Measurements from ENCODE around the gene CAPNS2. TPM values are rescaled to one million over a fixed set of nuclear protein-coding genes. Genes with fewer than 3 reads are reported as not detected.

CAPNS2 gene
- total RNA-seq, 1 donor from 2014 or later = 33.9 TPM

DNA sequence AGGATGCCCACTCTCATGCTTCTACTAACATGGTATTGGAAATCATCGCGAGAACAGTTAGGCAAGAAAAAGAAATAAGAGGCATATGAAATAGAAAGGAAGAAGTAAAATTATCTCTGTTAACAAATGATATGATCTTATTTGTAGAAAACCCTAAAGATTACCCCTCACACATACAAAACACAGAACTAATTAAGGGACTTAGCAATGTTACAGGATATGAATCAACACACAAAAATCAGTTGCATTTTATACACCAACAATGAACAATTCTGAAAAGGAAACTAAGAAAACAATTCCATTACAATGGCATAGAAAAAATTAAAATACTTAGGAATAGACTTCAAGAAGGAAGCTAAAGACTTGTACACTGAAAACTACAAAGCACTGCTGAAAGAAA, 2.7 kb upstream of the CAPNS2 start:
- peaks cover 18% of the 10 kb centered on the region for H3K4me1 ChIP-seq
- no peaks in the 10 kb centered on the region for H3K36me3 ChIP-seq
- TF ChIP-seq, protein P1, sequence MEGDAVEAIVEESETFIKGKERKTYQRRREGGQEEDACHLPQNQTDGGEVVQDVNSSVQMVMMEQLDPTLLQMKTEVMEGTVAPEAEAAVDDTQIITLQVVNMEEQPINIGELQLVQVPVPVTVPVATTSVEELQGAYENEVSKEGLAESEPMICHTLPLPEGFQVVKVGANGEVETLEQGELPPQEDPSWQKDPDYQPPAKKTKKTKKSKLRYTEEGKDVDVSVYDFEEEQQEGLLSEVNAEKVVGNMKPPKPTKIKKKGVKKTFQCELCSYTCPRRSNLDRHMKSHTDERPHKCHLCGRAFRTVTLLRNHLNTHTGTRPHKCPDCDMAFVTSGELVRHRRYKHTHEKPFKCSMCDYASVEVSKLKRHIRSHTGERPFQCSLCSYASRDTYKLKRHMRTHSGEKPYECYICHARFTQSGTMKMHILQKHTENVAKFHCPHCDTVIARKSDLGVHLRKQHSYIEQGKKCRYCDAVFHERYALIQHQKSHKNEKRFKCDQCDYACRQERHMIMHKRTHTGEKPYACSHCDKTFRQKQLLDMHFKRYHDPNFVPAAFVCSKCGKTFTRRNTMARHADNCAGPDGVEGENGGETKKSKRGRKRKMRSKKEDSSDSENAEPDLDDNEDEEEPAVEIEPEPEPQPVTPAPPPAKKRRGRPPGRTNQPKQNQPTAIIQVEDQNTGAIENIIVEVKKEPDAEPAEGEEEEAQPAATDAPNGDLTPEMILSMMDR (IDR thresholded peaks at IDR 0.05) = no peak
- TF ChIP-seq POLR2A (IDR thresholded peaks at IDR 0.05) (no peak), POLR2AphosphoS5 (IDR thresholded peaks at IDR 0.05; ENCODE audit: insufficient read depth in 1 of 2, low read depth in 1 of 2) (no peak)
- no peaks in the 10 kb centered on the region for H3K9me3 ChIP-seq
- DNase-seq (ENCODE audit: extremely low spot score in 2 of 2) = no peak
- H3K4me3 ChIP-seq = no peak overlapping the region
- intact Hi-C loops (cut with DNase I) = no loop called here
- no peaks in the 10 kb centered on the region for H3K27me3 ChIP-seq
- no peak overlapping the region for H3K27ac ChIP-seq

DNA sequence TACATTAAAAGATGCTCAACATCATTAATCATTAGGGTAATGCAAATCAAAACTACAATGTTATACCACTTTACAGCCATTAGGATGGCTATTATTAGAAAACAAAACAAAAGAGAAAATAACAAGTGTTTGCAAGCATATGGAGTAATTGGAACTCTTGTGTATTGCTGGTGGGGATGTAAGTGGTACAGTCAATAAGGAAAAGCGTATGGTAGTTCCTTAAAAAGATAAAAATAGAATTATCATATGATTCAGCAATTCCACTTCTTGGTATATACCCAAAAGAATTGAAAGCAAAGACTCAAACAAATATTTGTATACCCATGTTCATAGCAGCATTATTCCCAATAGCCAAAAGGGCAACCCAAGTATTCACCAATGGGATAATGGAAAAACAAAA, 1.4 kb upstream of the CAPNS2 start:
- no peak for TF ChIP-seq POLR2AphosphoS5 (IDR thresholded peaks at IDR 0.05; ENCODE audit: insufficient read depth in 1 of 2, low read depth in 1 of 2)

DNA sequence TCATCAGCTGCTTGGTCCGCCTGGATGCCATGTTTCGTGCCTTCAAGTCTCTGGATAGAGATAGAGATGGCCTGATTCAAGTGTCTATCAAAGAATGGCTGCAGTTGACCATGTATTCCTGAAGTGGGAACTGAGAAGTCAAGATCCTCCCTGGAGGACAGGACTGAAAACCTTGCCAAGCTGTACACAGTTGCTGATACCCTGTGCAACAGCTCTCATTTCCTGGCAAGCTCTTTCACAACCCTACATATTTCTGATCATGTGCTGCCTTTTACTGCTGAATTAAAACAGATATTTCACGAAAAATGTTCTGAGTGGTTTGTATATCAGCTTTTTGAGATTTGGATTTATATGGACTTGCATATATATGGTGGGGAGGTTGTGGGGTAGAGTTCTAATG, 898 bp downstream of the CAPNS2 start:
- Histone ChIP-seq H3K36me3 (no peaks in the 10 kb centered on the region), H3K9me3 (no peaks in the 10 kb centered on the region), H3K27ac (peak overlapping the region; percentile 9), H3K4me1 (peaks cover 14% of the 10 kb centered on the region), H3K27me3 (no peaks in the 10 kb centered on the region), H3K4me3 (peak overlapping the region in 1 of 2 donors; percentile 34)
- TF ChIP-seq, protein P1 (IDR thresholded peaks at IDR 0.05) = no peak
- TF ChIP-seq POLR2A (IDR thresholded peaks at IDR 0.05) = no peak
- DNase-seq (ENCODE audit: extremely low spot score in 2 of 2) = no peak
- intact Hi-C loops (cut with DNase I) = no loop called here

More for the DNA sequence above, 1.4 kb upstream of the CAPNS2 start:
- Histone ChIP-seq H3K4me3 (no peak overlapping the region), H3K36me3 (no peaks in the 10 kb centered on the region), H3K27me3 (no peaks in the 10 kb centered on the region), H3K4me1 (peaks cover 18% of the 10 kb centered on the region), H3K27ac (no peak overlapping the region), H3K9me3 (no peaks in the 10 kb centered on the region)
- intact Hi-C loops (cut with DNase I) = no loop called here
- no peak for DNase-seq (ENCODE audit: extremely low spot score in 2 of 2)

DNA sequence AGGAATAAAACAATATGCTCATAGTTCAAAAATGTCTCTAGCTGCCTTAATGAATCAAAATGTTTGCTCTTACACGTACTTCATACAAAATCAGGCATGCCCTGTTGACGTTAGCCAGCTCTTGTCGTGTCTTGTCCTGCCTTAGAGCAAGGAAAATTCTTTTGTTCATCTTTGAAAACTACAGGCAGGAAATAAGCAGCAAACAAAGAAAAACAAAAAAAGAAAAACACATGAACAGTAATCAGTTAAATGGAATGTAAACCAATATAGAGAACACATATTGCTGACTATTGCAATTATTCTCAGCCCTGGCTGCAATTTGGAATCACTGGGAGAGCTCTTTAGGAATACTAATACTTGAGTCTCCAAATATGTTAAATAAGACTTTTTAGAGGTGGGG, 1.7 kb downstream of the CAPNS2 start:
- no peak for TF ChIP-seq POLR2AphosphoS5 (IDR thresholded peaks at IDR 0.05; ENCODE audit: insufficient read depth in 1 of 2, low read depth in 1 of 2)
- peak overlapping the region; percentile 36 for H3K27ac ChIP-seq
- intact Hi-C loops (cut with DNase I) = no loop called here
- DNase-seq (ENCODE audit: extremely low spot score in 2 of 2) = no peak
- no peaks in the 10 kb centered on the region for H3K36me3 ChIP-seq
- no peaks in the 10 kb centered on the region for H3K9me3 ChIP-seq
- peak overlapping the region in 1 of 2 donors; percentile 34 for H3K4me3 ChIP-seq
- H3K4me1 ChIP-seq = peaks cover 14% of the 10 kb centered on the region
- no peaks in the 10 kb centered on the region for H3K27me3 ChIP-seq

DNA sequence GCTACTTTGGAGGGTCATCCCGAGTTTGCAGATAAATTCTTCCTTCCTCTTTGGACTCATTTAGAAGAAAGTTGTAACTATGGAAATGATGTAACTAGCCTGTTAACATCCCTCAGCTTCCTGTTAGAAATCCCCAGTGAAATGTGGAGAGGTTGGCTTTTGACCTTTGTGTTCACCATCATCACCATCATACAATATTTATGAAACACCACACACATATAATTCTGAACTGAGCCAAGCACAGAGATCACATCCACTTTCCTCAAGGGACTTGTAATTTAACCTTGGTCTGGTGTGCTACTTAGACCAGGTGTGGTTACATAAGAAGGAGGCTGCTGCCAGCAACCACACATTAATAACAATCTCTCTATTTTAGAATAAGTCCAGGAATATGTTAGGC, 2.5 kb downstream of the CAPNS2 start:
- H3K4me3 ChIP-seq = peak overlapping the region in 1 of 2 donors; percentile 34
- TF ChIP-seq, protein P1 (IDR thresholded peaks at IDR 0.05) = no peak
- TF ChIP-seq POLR2A (IDR thresholded peaks at IDR 0.05) = no peak
- TF ChIP-seq POLR2AphosphoS5 (IDR thresholded peaks at IDR 0.05; ENCODE audit: insufficient read depth in 1 of 2, low read depth in 1 of 2) = no peak
- intact Hi-C loops (cut with DNase I) = no loop called here
- H3K36me3 ChIP-seq = no peaks in the 10 kb centered on the region
- H3K4me1 ChIP-seq = peaks cover 14% of the 10 kb centered on the region
- no peaks in the 10 kb centered on the region for H3K9me3 ChIP-seq
- no peaks in the 10 kb centered on the region for H3K27me3 ChIP-seq
- DNase-seq (ENCODE audit: extremely low spot score in 2 of 2) = no peak
- H3K27ac ChIP-seq = peak overlapping the region; percentile 36

DNA sequence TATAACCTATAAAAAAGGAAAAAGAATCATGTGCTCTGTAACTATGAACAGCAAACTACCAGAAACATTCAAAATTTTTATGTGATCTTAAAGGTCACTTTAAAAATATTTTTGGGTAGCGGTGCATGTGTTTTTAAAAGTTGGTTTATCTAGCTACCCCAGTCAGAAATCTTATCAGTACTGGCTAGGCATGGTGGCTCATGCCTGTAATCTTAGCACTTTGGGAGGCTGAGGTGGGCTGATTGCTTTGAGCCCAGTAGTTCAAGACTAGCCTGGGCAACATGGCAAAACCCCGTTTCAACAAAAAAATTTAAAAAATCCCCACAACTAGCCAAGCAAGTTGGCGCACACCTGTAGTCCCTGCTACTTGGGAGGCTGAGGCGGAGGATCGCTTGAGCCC, 3.7 kb downstream of the CAPNS2 start:
- Histone ChIP-seq H3K27ac (no peak overlapping the region), H3K27me3 (no peaks in the 10 kb centered on the region), H3K4me1 (peaks cover 15% of the 10 kb centered on the region), H3K36me3 (no peaks in the 10 kb centered on the region), H3K4me3 (no peak overlapping the region), H3K9me3 (no peaks in the 10 kb centered on the region)
- no peak for DNase-seq (ENCODE audit: extremely low spot score in 2 of 2)
- intact Hi-C loops (cut with DNase I) = no loop called here
- no peak for TF ChIP-seq POLR2A (IDR thresholded peaks at IDR 0.05)
- TF ChIP-seq POLR2AphosphoS5 (IDR thresholded peaks at IDR 0.05; ENCODE audit: insufficient read depth in 1 of 2, low read depth in 1 of 2) = no peak
- TF ChIP-seq, protein P1 (IDR thresholded peaks at IDR 0.05) = no peak

Measured in vagina (tissue), 2 donors.